Ishikawa (cell line): ENCODE results near the gene NRL.

Experiments used
- CEBPB ChIP-seq: IDR thresholded peaks from 2 replicates; pipeline ENCODE4 v1.6.1; 2012
- EGR1 ChIP-seq: IDR thresholded peaks from 2 replicates; pipeline ENCODE4 v1.6.1; 2012
- EP300 ChIP-seq: IDR thresholded peaks from 2 replicates; pipeline ENCODE4 v1.6.1; 2012; ENCODE audit warnings: borderline replicate concordance
- FOXM1 ChIP-seq: IDR thresholded peaks from 2 replicates; pipeline ENCODE4 v1.6.1; 2012; ENCODE audit warnings: low read depth, borderline replicate concordance
- NFIC ChIP-seq: IDR thresholded peaks from 2 replicates; pipeline ENCODE4 v1.6.1; 2012
- TAF1 ChIP-seq: IDR thresholded peaks from 2 replicates; pipeline ENCODE4 v1.6.1; 2012; ENCODE audit warnings: low read depth, mild to moderate bottlenecking
- TEAD4 ChIP-seq: IDR thresholded peaks from 2 replicates; pipeline ENCODE4 v1.6.1; 2012
- YY1 ChIP-seq: IDR thresholded peaks from 2 replicates; pipeline ENCODE4 v1.6.1; 2012; ENCODE audit warnings: low read depth

DNA sequence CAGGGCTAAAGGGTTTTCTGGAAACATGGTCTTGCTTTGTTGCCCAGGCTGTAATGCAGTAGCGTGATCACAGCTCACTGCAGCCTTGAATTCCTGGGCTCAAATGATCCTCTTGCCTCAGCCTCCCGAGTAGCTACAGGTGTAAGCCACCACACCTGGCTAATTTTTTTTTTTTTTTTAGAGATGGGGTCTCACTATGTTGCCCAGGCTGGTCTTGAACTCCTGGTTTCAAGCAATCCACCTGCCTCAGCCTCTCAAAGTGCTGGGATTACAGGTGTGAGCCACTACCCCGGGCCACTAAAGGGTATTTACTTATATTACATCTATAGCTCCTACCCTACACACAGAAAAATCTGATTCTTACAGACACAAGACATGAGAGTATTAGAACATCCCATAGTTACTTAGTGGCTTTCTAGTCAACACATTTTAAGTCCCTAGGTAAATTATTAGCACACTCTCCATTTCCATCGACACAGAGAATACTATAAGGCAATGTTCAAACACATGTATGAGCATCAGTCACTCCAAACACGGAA is 6.3 kb downstream of the NRL start:
- no peak for TF ChIP-seq TEAD4
- no peak for TF ChIP-seq EP300
- TF ChIP-seq TAF1, result no peak
- TF ChIP-seq FOXM1, result no peak
- TF ChIP-seq YY1, result no peak
- no peak for TF ChIP-seq EGR1
- TF ChIP-seq NFIC, result no peak
- no peak for TF ChIP-seq CEBPB
